ENCODE results near the gene IER3. TPM values are rescaled to one million over a fixed set of nuclear protein-coding genes. Genes with fewer than 3 reads are reported as not detected.

Gene IER3
- total and polyA plus RNA-seq, 2 of the 13 experiments (the other 11 are each of a cell fraction or from before 2014, with no cell fraction given) = 51.1 to 131 TPM

- TF ChIP-seq SAFB2 (CRISPR knock-in tag; IDR thresholded peaks at IDR 0.05; ENCODE audit: borderline replicate concordance, low read depth) (no peak), KAT2B (IDR thresholded peaks at IDR 0.05; ENCODE audit: borderline replicate concordance, low read depth, low read length) (no peak), PRPF4 (IDR thresholded peaks at IDR 0.05; ENCODE audit: low read depth, low read length, poor library complexity, severe bottlenecking) (no peak), ADNP (CRISPR knock-in tag; IDR thresholded peaks at IDR 0.05) (no peak), CHD2 (IDR thresholded peaks at IDR 0.05; ENCODE audit: low read depth, low read length) (no peak), ATF4 (CRISPR knock-in tag; IDR thresholded peaks at IDR 0.05) (no peak), CEBPG (CRISPR knock-in tag; IDR thresholded peaks at IDR 0.05) (peak; percentile 35; the same call in 1 of the 2 replicates), FOXJ3 (CRISPR knock-in tag; IDR thresholded peaks at IDR 0.05; ENCODE audit: borderline replicate concordance) (no peak), ZFP82 (CRISPR knock-in tag; IDR thresholded peaks at IDR 0.05; ENCODE audit: borderline replicate concordance) (0 out of 2 replicates have a peak, but pooled peaks have one; percentile 3), ZNF549 (CRISPR knock-in tag; IDR thresholded peaks at IDR 0.05) (no peak), SALL1 (CRISPR knock-in tag; IDR thresholded peaks at IDR 0.05) (peak; percentile 59), SRY (CRISPR knock-in tag; IDR thresholded peaks at IDR 0.05) (no peak), MED8 (CRISPR knock-in tag; IDR thresholded peaks at IDR 0.05; ENCODE audit: insufficient replicate concordance) (no peak), THAP9 (CRISPR knock-in tag; IDR thresholded peaks at IDR 0.05; ENCODE audit: borderline replicate concordance) (no peak), ZNF761 (CRISPR knock-in tag; conservative IDR thresholded peaks at IDR 0.05) (no peak)
- TF ChIP-seq, protein P1, sequence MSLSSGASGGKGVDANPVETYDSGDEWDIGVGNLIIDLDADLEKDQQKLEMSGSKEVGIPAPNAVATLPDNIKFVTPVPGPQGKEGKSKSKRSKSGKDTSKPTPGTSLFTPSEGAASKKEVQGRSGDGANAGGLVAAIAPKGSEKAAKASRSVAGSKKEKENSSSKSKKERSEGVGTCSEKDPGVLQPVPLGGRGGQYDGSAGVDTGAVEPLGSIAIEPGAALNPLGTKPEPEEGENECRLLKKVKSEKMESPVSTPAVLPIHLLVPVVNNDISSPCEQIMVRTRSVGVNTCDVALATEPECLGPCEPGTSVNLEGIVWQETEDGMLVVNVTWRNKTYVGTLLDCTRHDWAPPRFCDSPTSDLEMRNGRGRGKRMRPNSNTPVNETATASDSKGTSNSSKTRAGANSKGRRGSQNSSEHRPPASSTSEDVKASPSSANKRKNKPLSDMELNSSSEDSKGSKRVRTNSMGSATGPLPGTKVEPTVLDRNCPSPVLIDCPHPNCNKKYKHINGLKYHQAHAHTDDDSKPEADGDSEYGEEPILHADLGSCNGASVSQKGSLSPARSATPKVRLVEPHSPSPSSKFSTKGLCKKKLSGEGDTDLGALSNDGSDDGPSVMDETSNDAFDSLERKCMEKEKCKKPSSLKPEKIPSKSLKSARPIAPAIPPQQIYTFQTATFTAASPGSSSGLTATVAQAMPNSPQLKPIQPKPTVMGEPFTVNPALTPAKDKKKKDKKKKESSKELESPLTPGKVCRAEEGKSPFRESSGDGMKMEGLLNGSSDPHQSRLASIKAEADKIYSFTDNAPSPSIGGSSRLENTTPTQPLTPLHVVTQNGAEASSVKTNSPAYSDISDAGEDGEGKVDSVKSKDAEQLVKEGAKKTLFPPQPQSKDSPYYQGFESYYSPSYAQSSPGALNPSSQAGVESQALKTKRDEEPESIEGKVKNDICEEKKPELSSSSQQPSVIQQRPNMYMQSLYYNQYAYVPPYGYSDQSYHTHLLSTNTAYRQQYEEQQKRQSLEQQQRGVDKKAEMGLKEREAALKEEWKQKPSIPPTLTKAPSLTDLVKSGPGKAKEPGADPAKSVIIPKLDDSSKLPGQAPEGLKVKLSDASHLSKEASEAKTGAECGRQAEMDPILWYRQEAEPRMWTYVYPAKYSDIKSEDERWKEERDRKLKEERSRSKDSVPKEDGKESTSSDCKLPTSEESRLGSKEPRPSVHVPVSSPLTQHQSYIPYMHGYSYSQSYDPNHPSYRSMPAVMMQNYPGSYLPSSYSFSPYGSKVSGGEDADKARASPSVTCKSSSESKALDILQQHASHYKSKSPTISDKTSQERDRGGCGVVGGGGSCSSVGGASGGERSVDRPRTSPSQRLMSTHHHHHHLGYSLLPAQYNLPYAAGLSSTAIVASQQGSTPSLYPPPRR (CRISPR knock-in tag; IDR thresholded peaks at IDR 0.05; ENCODE audit: borderline replicate concordance) = no peak
- TF ChIP-seq, protein P2, sequence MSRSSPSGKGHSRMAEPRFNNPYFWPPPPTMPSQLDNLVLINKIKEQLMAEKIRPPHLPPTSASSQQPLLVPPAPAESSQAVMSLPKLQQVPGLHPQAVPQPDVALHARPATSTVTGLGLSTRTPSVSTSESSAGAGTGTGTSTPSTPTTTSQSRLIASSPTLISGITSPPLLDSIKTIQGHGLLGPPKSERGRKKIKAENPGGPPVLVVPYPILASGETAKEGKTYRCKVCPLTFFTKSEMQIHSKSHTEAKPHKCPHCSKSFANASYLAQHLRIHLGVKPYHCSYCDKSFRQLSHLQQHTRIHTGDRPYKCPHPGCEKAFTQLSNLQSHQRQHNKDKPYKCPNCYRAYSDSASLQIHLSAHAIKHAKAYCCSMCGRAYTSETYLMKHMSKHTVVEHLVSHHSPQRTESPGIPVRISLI (CRISPR knock-in tag; IDR thresholded peaks at IDR 0.05; ENCODE audit: borderline replicate concordance) = peak; percentile 83; the same call in 1 of the 2 replicates
- TF ChIP-seq, protein P3, sequence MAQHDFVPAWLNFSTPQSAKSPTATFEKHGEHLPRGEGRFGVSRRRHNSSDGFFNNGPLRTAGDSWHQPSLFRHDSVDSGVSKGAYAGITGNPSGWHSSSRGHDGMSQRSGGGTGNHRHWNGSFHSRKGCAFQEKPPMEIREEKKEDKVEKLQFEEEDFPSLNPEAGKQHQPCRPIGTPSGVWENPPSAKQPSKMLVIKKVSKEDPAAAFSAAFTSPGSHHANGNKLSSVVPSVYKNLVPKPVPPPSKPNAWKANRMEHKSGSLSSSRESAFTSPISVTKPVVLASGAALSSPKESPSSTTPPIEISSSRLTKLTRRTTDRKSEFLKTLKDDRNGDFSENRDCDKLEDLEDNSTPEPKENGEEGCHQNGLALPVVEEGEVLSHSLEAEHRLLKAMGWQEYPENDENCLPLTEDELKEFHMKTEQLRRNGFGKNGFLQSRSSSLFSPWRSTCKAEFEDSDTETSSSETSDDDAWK (CRISPR knock-in tag; IDR thresholded peaks at IDR 0.05) = no peak
Observed at GRCh38 chr6:30759575-30760239, 15.4 kb upstream of the IER3 start (continued).
